Measurements from ENCODE around the gene HABP4. TPM values are rescaled to one million over a fixed set of nuclear protein-coding genes. Genes with fewer than 3 reads are reported as not detected.

The HABP4 gene
- total RNA-seq (3.4 TPM), polyA plus RNA-seq (13.7 TPM)
- long read RNA-seq, donor 1 = 0 reads
- long read RNA-seq, donor 2 = 0 reads
- long read RNA-seq, donor 3 = 0 reads
- long read RNA-seq, donor 4 = 0 reads
- long read RNA-seq, donor 5, partial matches to known transcripts = 0 of 5 reads
- long read RNA-seq, donor 5, other reads (novel, unspliced or antisense) = 0 of 5 reads
- long read RNA-seq, donor 6, partial matches to known transcripts = 0 of 1 reads
- long read RNA-seq, donor 6, other reads (novel, unspliced or antisense) = 0 of 1 reads
- long read RNA-seq, donor 7 = 0 reads
- long read RNA-seq, donor 8 = 0 reads
- long read RNA-seq, donor 9 = 0 reads
- long read RNA-seq, donor 10 = 0 reads

- WGBS = under 1% methylated on average over 108 of the region's 108 CpGs
- H3K9me3 ChIP-seq (ENCODE audit: control insufficient read depth in 2 of 2, insufficient read depth in 1 of 2, low read length in 1 of 2) = no peaks in the 10 kb centered on the region
- peak within 1 kb of the TSS in 1 of 2 donors; percentile 73 for H3K27ac ChIP-seq (ENCODE audit: low read depth in 1 of 2, low read length in 1 of 2)
- H3K4me1 ChIP-seq (ENCODE audit: control insufficient read depth in 2 of 2, insufficient read depth in 2 of 2, low read length in 2 of 2) = peaks cover 9 to 13% of the 10 kb centered on the region in 2 donors
- DNase-seq (ENCODE audit: low read depth in 6 of 9, low spot score in 9 of 9) = peak; percentile 80 to 96 (median 92)
- no peaks in the 10 kb centered on the region for H3K36me3 ChIP-seq (ENCODE audit: control insufficient read depth in 2 of 2, insufficient read depth in 2 of 2, low read length in 1 of 2)
- H3K27me3 ChIP-seq (ENCODE audit: control insufficient read depth in 2 of 2, insufficient read depth in 1 of 2, low read length in 1 of 2) = peaks cover 26 to 52% of the 10 kb centered on the region in 2 donors
- H3K4me3 ChIP-seq (ENCODE audit: low read length in 2 of 2) = peak within 1 kb of the TSS; percentile 47 to 81
Observed at GRCh38 chr9:96449845-96450612, at the start of gene HABP4. Gene HABP4 (plus strand): TSS chr9:96450169. CDS start chr9:96450280, 111 bp downstream.

GRCh38 chr9:96408409-96409280, 41.3 kb upstream of the HABP4 start:
- 89% methylated on average over 9 of the region's 9 CpGs for WGBS
- Histone ChIP-seq H3K4me1 (ENCODE audit: control insufficient read depth in 2 of 2, insufficient read depth in 2 of 2, low read length in 2 of 2) (peaks cover 2 to 4% of the 10 kb centered on the region in 2 donors), H3K9me3 (ENCODE audit: control insufficient read depth in 2 of 2, insufficient read depth in 1 of 2, low read length in 1 of 2) (no peaks in the 10 kb centered on the region), H3K36me3 (ENCODE audit: control insufficient read depth in 2 of 2, insufficient read depth in 2 of 2, low read length in 1 of 2) (peaks cover 3 to 8% of the 10 kb centered on the region in 2 donors), H3K27ac (ENCODE audit: low read depth in 1 of 2, low read length in 1 of 2) (no peak overlapping the region), H3K27me3 (ENCODE audit: control insufficient read depth in 2 of 2, insufficient read depth in 1 of 2, low read length in 1 of 2) (no peaks in the 10 kb centered on the region), H3K4me3 (ENCODE audit: low read length in 2 of 2) (no peak overlapping the region)
- DNase-seq (ENCODE audit: low read depth in 6 of 9, low spot score in 9 of 9) = no peak

GRCh38 chr9:96411129-96411838, 38.7 kb upstream of the HABP4 start:
- Histone ChIP-seq H3K27ac (ENCODE audit: low read depth in 1 of 2, low read length in 1 of 2) (no peak overlapping the region), H3K9me3 (ENCODE audit: control insufficient read depth in 2 of 2, insufficient read depth in 1 of 2, low read length in 1 of 2) (no peaks in the 10 kb centered on the region), H3K27me3 (ENCODE audit: control insufficient read depth in 2 of 2, insufficient read depth in 1 of 2, low read length in 1 of 2) (no peaks in the 10 kb centered on the region), H3K4me1 (ENCODE audit: control insufficient read depth in 2 of 2, insufficient read depth in 2 of 2, low read length in 2 of 2) (peaks cover 9 to 18% of the 10 kb centered on the region in 2 donors), H3K4me3 (ENCODE audit: low read length in 2 of 2) (no peak overlapping the region), H3K36me3 (ENCODE audit: control insufficient read depth in 2 of 2, insufficient read depth in 2 of 2, low read length in 1 of 2) (peaks cover 3 to 8% of the 10 kb centered on the region in 2 donors)
- no peak for DNase-seq (ENCODE audit: low read depth in 6 of 9, low spot score in 9 of 9)
- 96% methylated on average over 5 of the region's 5 CpGs for WGBS

- Histone ChIP-seq H3K4me3 (ENCODE audit: low read length in 2 of 2) (no peak overlapping the region), H3K4me1 (ENCODE audit: control insufficient read depth in 2 of 2, insufficient read depth in 2 of 2, low read length in 2 of 2) (peaks cover 9 to 18% of the 10 kb centered on the region in 2 donors), H3K27me3 (ENCODE audit: control insufficient read depth in 2 of 2, insufficient read depth in 1 of 2, low read length in 1 of 2) (no peaks in the 10 kb centered on the region), H3K36me3 (ENCODE audit: control insufficient read depth in 2 of 2, insufficient read depth in 2 of 2, low read length in 1 of 2) (peaks cover 3 to 8% of the 10 kb centered on the region in 2 donors), H3K9me3 (ENCODE audit: control insufficient read depth in 2 of 2, insufficient read depth in 1 of 2, low read length in 1 of 2) (no peaks in the 10 kb centered on the region), H3K27ac (ENCODE audit: low read depth in 1 of 2, low read length in 1 of 2) (no peak overlapping the region)
- no peak for DNase-seq (ENCODE audit: low read depth in 6 of 9, low spot score in 9 of 9)
- 96% methylated on average over 8 of the region's 8 CpGs for WGBS
Observed at GRCh38 chr9:96412174-96412913, 37.6 kb upstream of the HABP4 start.

GRCh38 chr9:96413302-96414221, 36.4 kb upstream of the HABP4 start:
- Histone ChIP-seq H3K4me3 (ENCODE audit: low read length in 2 of 2) (peak overlapping the region; percentile 0 to 7), H3K27me3 (ENCODE audit: control insufficient read depth in 2 of 2, insufficient read depth in 1 of 2, low read length in 1 of 2) (no peaks in the 10 kb centered on the region), H3K27ac (ENCODE audit: low read depth in 1 of 2, low read length in 1 of 2) (peak overlapping the region; percentile 77 to 78), H3K4me1 (ENCODE audit: control insufficient read depth in 2 of 2, insufficient read depth in 2 of 2, low read length in 2 of 2) (peaks cover 9 to 18% of the 10 kb centered on the region in 2 donors), H3K36me3 (ENCODE audit: control insufficient read depth in 2 of 2, insufficient read depth in 2 of 2, low read length in 1 of 2) (peaks cover 3 to 8% of the 10 kb centered on the region in 2 donors), H3K9me3 (ENCODE audit: control insufficient read depth in 2 of 2, insufficient read depth in 1 of 2, low read length in 1 of 2) (no peaks in the 10 kb centered on the region)
- DNase-seq (ENCODE audit: low read depth in 6 of 9, low spot score in 9 of 9) = peak in 2 of 9 donors; percentile 16 to 49
- 12% methylated on average over 7 of the region's 7 CpGs for WGBS

- peak overlapping the region; percentile 90 to 99 for H3K4me3 ChIP-seq (ENCODE audit: low read length in 2 of 2)
- H3K27me3 ChIP-seq (ENCODE audit: control insufficient read depth in 2 of 2, insufficient read depth in 1 of 2, low read length in 1 of 2) = no peaks in the 10 kb centered on the region
- no peaks in the 10 kb centered on the region for H3K9me3 ChIP-seq (ENCODE audit: control insufficient read depth in 2 of 2, insufficient read depth in 1 of 2, low read length in 1 of 2)
- peaks cover 9 to 23% of the 10 kb centered on the region in 2 donors for H3K4me1 ChIP-seq (ENCODE audit: control insufficient read depth in 2 of 2, insufficient read depth in 2 of 2, low read length in 2 of 2)
- peak in 8 of 9 donors; percentile 61 to 95 (median 88) for DNase-seq (ENCODE audit: low read depth in 6 of 9, low spot score in 9 of 9)
- no peaks in the 10 kb centered on the region for H3K36me3 ChIP-seq (ENCODE audit: control insufficient read depth in 2 of 2, insufficient read depth in 2 of 2, low read length in 1 of 2)
- WGBS = under 1% methylated on average over 50 of the region's 50 CpGs
- H3K27ac ChIP-seq (ENCODE audit: low read depth in 1 of 2, low read length in 1 of 2) = peak overlapping the region; percentile 96 to 98
Observed at GRCh38 chr9:96417051-96417586, 32.9 kb upstream of the HABP4 start.

- Histone ChIP-seq H3K36me3 (ENCODE audit: control insufficient read depth in 2 of 2, insufficient read depth in 2 of 2, low read length in 1 of 2) (no peaks in the 10 kb centered on the region), H3K27me3 (ENCODE audit: control insufficient read depth in 2 of 2, insufficient read depth in 1 of 2, low read length in 1 of 2) (no peaks in the 10 kb centered on the region), H3K9me3 (ENCODE audit: control insufficient read depth in 2 of 2, insufficient read depth in 1 of 2, low read length in 1 of 2) (no peaks in the 10 kb centered on the region), H3K27ac (ENCODE audit: low read depth in 1 of 2, low read length in 1 of 2) (peak overlapping the region; percentile 96 to 98), H3K4me3 (ENCODE audit: low read length in 2 of 2) (peak overlapping the region; percentile 90 to 99), H3K4me1 (ENCODE audit: control insufficient read depth in 2 of 2, insufficient read depth in 2 of 2, low read length in 2 of 2) (peaks cover 9 to 23% of the 10 kb centered on the region in 2 donors)
- DNase-seq (ENCODE audit: low read depth in 6 of 9, low spot score in 9 of 9) = peak in 4 of 9 donors; percentile 40 to 70 (median 45)
- under 1% methylated on average over 61 of the region's 62 CpGs for WGBS
Observed at GRCh38 chr9:96417661-96418082, 32.3 kb upstream of the HABP4 start.

All from thymus (tissue), 14 donors.